ENCODE measurements around the gene PHTF2.

GRCh38 chr7:77867537-77867865 lies 68.9 kb downstream of the PHTF2 start:
- TF ChIP-seq CTCF (IDR thresholded peaks at IDR 0.05; ENCODE audit: low read depth, low read length, poor library complexity, severe bottlenecking), result no peak
- no peak for TF ChIP-seq EZH2phosphoT487 (IDR thresholded peaks at IDR 0.05; ENCODE audit: borderline replicate concordance, low read length)
